Measurements from ENCODE around the gene SIAH3.

Gene SIAH3

GRCh38 chr13:45807520-45808099 lies 43.9 kb downstream of the SIAH3 start:
- no peaks in the 10 kb centered on the region for H3K36me3 ChIP-seq (ENCODE audit: control insufficient read depth, insufficient read depth, low read length)
- WGBS (ENCODE audit: insufficient coverage, insufficient read length), result no CpG with 5 or more reads among the region's 3 CpGs
- no peak overlapping the region for H3K27ac ChIP-seq (ENCODE audit: low read length)
- H3K4me1 ChIP-seq (ENCODE audit: control insufficient read depth, insufficient read depth, low read length), result no peaks in the 10 kb centered on the region
- DNase-seq (ENCODE audit: low read depth, low spot score), result peak; percentile 39
- no peaks in the 10 kb centered on the region for H3K27me3 ChIP-seq (ENCODE audit: control insufficient read depth, insufficient read depth, low read length)
- no peaks in the 10 kb centered on the region for H3K9me3 ChIP-seq (ENCODE audit: control insufficient read depth, insufficient read depth, low read length)
- H3K4me3 ChIP-seq (ENCODE audit: low read length), result no peak overlapping the region

- Histone ChIP-seq H3K27ac (ENCODE audit: low read length) (no peak overlapping the region), H3K4me1 (ENCODE audit: control insufficient read depth, insufficient read depth, low read length) (no peaks in the 10 kb centered on the region), H3K4me3 (ENCODE audit: low read length) (no peak overlapping the region), H3K27me3 (ENCODE audit: control insufficient read depth, insufficient read depth, low read length) (no peaks in the 10 kb centered on the region), H3K9me3 (ENCODE audit: control insufficient read depth, insufficient read depth, low read length) (no peaks in the 10 kb centered on the region), H3K36me3 (ENCODE audit: control insufficient read depth, insufficient read depth, low read length) (no peaks in the 10 kb centered on the region)
- DNase-seq (ENCODE audit: low read depth, low spot score), result no peak
- no CpG with 5 or more reads among the region's 5 CpGs for WGBS (ENCODE audit: insufficient coverage, insufficient read length)
Measured at GRCh38 chr13:45800485-45800884, 51.1 kb downstream of the SIAH3 start.

GRCh38 chr13:45799451-45799850 lies 52.1 kb downstream of the SIAH3 start:
- no CpG with 5 or more reads among the region's 3 CpGs for WGBS (ENCODE audit: insufficient coverage, insufficient read length)
- DNase-seq (ENCODE audit: low read depth, low spot score), result no peak
- no peaks in the 10 kb centered on the region for H3K36me3 ChIP-seq (ENCODE audit: control insufficient read depth, insufficient read depth, low read length)
- H3K27me3 ChIP-seq (ENCODE audit: control insufficient read depth, insufficient read depth, low read length), result no peaks in the 10 kb centered on the region
- no peak overlapping the region for H3K4me3 ChIP-seq (ENCODE audit: low read length)
- no peak overlapping the region for H3K27ac ChIP-seq (ENCODE audit: low read length)
- no peaks in the 10 kb centered on the region for H3K9me3 ChIP-seq (ENCODE audit: control insufficient read depth, insufficient read depth, low read length)
- no peaks in the 10 kb centered on the region for H3K4me1 ChIP-seq (ENCODE audit: control insufficient read depth, insufficient read depth, low read length)

- no peaks in the 10 kb centered on the region for H3K4me1 ChIP-seq (ENCODE audit: control insufficient read depth, insufficient read depth, low read length)
- DNase-seq (ENCODE audit: low read depth, low spot score), result no peak
- H3K4me3 ChIP-seq (ENCODE audit: low read length), result no peak overlapping the region
- no peaks in the 10 kb centered on the region for H3K9me3 ChIP-seq (ENCODE audit: control insufficient read depth, insufficient read depth, low read length)
- H3K27me3 ChIP-seq (ENCODE audit: control insufficient read depth, insufficient read depth, low read length), result no peaks in the 10 kb centered on the region
- H3K36me3 ChIP-seq (ENCODE audit: control insufficient read depth, insufficient read depth, low read length), result no peaks in the 10 kb centered on the region
- whole genome bisulfite sequencing (ENCODE audit: insufficient coverage, insufficient read length), result no CpG with 5 or more reads among the region's 3 CpGs
- no peak overlapping the region for H3K27ac ChIP-seq (ENCODE audit: low read length)
Measured at GRCh38 chr13:45798851-45799250, 52.7 kb downstream of the SIAH3 start.

- Histone ChIP-seq H3K36me3 (ENCODE audit: control insufficient read depth, insufficient read depth, low read length) (no peaks in the 10 kb centered on the region), H3K4me3 (ENCODE audit: low read length) (no peak overlapping the region), H3K27me3 (ENCODE audit: control insufficient read depth, insufficient read depth, low read length) (no peaks in the 10 kb centered on the region), H3K4me1 (ENCODE audit: control insufficient read depth, insufficient read depth, low read length) (no peaks in the 10 kb centered on the region), H3K9me3 (ENCODE audit: control insufficient read depth, insufficient read depth, low read length) (no peaks in the 10 kb centered on the region), H3K27ac (ENCODE audit: low read length) (no peak overlapping the region)
- DNase-seq (ENCODE audit: low read depth, low spot score), result no peak
- WGBS (ENCODE audit: insufficient coverage, insufficient read length), result no CpG with 5 or more reads among the region's 11 CpGs
Measured at GRCh38 chr13:45796426-45797235, 54.9 kb downstream of the SIAH3 start.

GRCh38 chr13:45792827-45793303 lies 58.7 kb downstream of the SIAH3 start:
- Histone ChIP-seq H3K27ac (ENCODE audit: low read length) (no peak overlapping the region), H3K4me3 (ENCODE audit: low read length) (no peak overlapping the region), H3K36me3 (ENCODE audit: control insufficient read depth, insufficient read depth, low read length) (no peaks in the 10 kb centered on the region), H3K4me1 (ENCODE audit: control insufficient read depth, insufficient read depth, low read length) (no peaks in the 10 kb centered on the region), H3K9me3 (ENCODE audit: control insufficient read depth, insufficient read depth, low read length) (no peaks in the 10 kb centered on the region; the same call in 1 of the 2 replicates), H3K27me3 (ENCODE audit: control insufficient read depth, insufficient read depth, low read length) (no peaks in the 10 kb centered on the region)
- WGBS (ENCODE audit: insufficient coverage, insufficient read length), result no CpG with 5 or more reads among the region's 6 CpGs
- no peak for DNase-seq (ENCODE audit: low read depth, low spot score)

GRCh38 chr13:45788011-45788410 lies 63.5 kb downstream of the SIAH3 start:
- Histone ChIP-seq H3K9me3 (ENCODE audit: control insufficient read depth, insufficient read depth, low read length) (no peaks in the 10 kb centered on the region; the same call in 1 of the 2 replicates), H3K27me3 (ENCODE audit: control insufficient read depth, insufficient read depth, low read length) (no peaks in the 10 kb centered on the region), H3K27ac (ENCODE audit: low read length) (no peak overlapping the region), H3K36me3 (ENCODE audit: control insufficient read depth, insufficient read depth, low read length) (no peaks in the 10 kb centered on the region), H3K4me1 (ENCODE audit: control insufficient read depth, insufficient read depth, low read length) (no peaks in the 10 kb centered on the region), H3K4me3 (ENCODE audit: low read length) (no peak overlapping the region)
- WGBS (ENCODE audit: insufficient coverage, insufficient read length), result no CpG with 5 or more reads among the region's 2 CpGs
- DNase-seq (ENCODE audit: low read depth, low spot score), result no peak

- no peaks in the 10 kb centered on the region for H3K4me1 ChIP-seq (ENCODE audit: control insufficient read depth, insufficient read depth, low read length)
- H3K9me3 ChIP-seq (ENCODE audit: control insufficient read depth, insufficient read depth, low read length), result no peaks in the 10 kb centered on the region; the same call in 1 of the 2 replicates
- H3K36me3 ChIP-seq (ENCODE audit: control insufficient read depth, insufficient read depth, low read length), result no peaks in the 10 kb centered on the region
- H3K4me3 ChIP-seq (ENCODE audit: low read length), result no peak overlapping the region
- no peaks in the 10 kb centered on the region for H3K27me3 ChIP-seq (ENCODE audit: control insufficient read depth, insufficient read depth, low read length)
- no peak for DNase-seq (ENCODE audit: low read depth, low spot score)
- no CpG with 5 or more reads among the region's 2 CpGs for WGBS (ENCODE audit: insufficient coverage, insufficient read length)
- no peak overlapping the region for H3K27ac ChIP-seq (ENCODE audit: low read length)
Measured at GRCh38 chr13:45787346-45787745, 64.2 kb downstream of the SIAH3 start.

- Histone ChIP-seq H3K36me3 (ENCODE audit: control insufficient read depth, insufficient read depth, low read length) (no peaks in the 10 kb centered on the region), H3K27ac (ENCODE audit: low read length) (no peak overlapping the region), H3K4me3 (ENCODE audit: low read length) (no peak overlapping the region), H3K27me3 (ENCODE audit: control insufficient read depth, insufficient read depth, low read length) (no peaks in the 10 kb centered on the region), H3K9me3 (ENCODE audit: control insufficient read depth, insufficient read depth, low read length) (no peaks in the 10 kb centered on the region; the same call in 1 of the 2 replicates), H3K4me1 (ENCODE audit: control insufficient read depth, insufficient read depth, low read length) (no peaks in the 10 kb centered on the region)
- no peak for DNase-seq (ENCODE audit: low read depth, low spot score)
- WGBS (ENCODE audit: insufficient coverage, insufficient read length), result no CpG with 5 or more reads among the region's 6 CpGs
Measured at GRCh38 chr13:45786293-45786920, 65.1 kb downstream of the SIAH3 start.

- Histone ChIP-seq H3K27ac (ENCODE audit: low read length) (no peak overlapping the region), H3K27me3 (ENCODE audit: control insufficient read depth, insufficient read depth, low read length) (no peaks in the 10 kb centered on the region), H3K9me3 (ENCODE audit: control insufficient read depth, insufficient read depth, low read length) (no peaks in the 10 kb centered on the region), H3K4me3 (ENCODE audit: low read length) (no peak overlapping the region), H3K4me1 (ENCODE audit: control insufficient read depth, insufficient read depth, low read length) (no peaks in the 10 kb centered on the region), H3K36me3 (ENCODE audit: control insufficient read depth, insufficient read depth, low read length) (no peaks in the 10 kb centered on the region)
- DNase-seq (ENCODE audit: low read depth, low spot score), result no peak
- no CpG with 5 or more reads among the region's 10 CpGs for WGBS (ENCODE audit: insufficient coverage, insufficient read length)
Measured at GRCh38 chr13:45784755-45785675, 66.5 kb downstream of the SIAH3 start.
